H7 (cell line): ENCODE measurements around the gene NAA11. TPM values are rescaled to one million over a fixed set of nuclear protein-coding genes. Genes with fewer than 3 reads are reported as not detected.
"Not testable (repeated sequence)": the region's sequence is repeated elsewhere in the genome, so short reads cannot be mapped to it uniquely, and the experiment has no call there.

Experiments used
- DNase-seq: peaks from one replicate; pipeline ENCODE4 v3.0.0; 2012
- H3K27me3 ChIP-seq: 2 replicates; pipeline ENCODE4 v1.6.0; 2011; ENCODE audit warnings: mild to moderate bottlenecking, low read length; ENCODE audit not compliant: control insufficient read depth, insufficient read depth
- H3K36me3 ChIP-seq: replicated peaks from 2 replicates; pipeline ENCODE4 v1.5.1; 2011; ENCODE audit warnings: low read length; ENCODE audit not compliant: control insufficient read depth, insufficient read depth
- H3K4me3 ChIP-seq: 2 replicates; pipeline ENCODE4 v1.5.1; 2011; ENCODE audit warnings: low read depth, mild to moderate bottlenecking, control low read depth, low read length, moderate library complexity; ENCODE audit not compliant: insufficient read depth
- total RNA-seq: library from RNA; depleted of rRNA; stranded (reverse); fragments of >200 nt; shearing (Covaris generic); gene quantifications from 2 replicates; pipeline ENCODE4 v1.2.3, GENCODE V29; 2014

NAA11 gene
- total RNA-seq, 1 experiment from 2014 or later = not detected

DNA sequence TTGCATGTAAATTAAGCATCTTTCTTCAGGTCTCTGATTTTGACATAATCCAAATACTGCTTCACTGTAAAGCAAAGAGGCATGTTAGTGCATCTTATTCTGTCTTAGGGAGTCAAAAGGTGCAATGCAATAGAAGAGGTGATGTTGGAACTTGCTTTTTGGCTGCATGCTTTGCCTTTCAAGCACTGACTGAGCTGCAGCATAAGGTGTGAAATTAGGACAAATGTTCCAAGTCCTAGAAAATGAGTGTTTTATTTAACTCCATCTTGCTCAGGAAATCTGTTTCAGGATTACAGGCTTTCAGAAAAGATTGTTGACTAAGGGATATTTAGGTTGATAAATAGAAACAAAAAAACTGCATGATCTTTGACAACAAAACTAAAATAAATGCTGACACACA is 30.8 kb downstream of the NAA11 start:
- no peak for DNase-seq
- no peaks in the 10 kb centered on the region for H3K36me3 ChIP-seq
- H3K27me3 ChIP-seq = no peaks in the 10 kb centered on the region
- no peak overlapping the region for H3K4me3 ChIP-seq

DNA sequence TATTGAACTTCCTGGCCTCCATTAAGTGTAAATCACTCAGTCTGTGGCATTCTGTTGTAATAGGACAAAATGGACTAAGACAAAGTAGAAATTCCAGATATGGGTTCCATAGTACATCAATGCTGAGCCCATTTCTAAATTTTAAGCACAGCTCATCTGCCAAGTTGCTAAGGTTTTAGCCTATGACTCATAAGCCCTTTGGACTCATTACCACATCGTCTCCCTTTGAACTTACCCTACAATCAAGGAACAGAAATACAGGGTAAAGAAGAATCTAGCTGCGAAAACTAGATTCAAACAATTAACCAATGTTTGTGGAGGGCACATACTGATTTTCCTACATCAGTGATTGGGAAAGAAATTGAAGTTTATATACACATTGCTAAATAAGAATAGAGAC is 31.8 kb downstream of the NAA11 start:
- DNase-seq = no peak
- Histone ChIP-seq H3K27me3 (no peaks in the 10 kb centered on the region), H3K4me3 (no peak overlapping the region), H3K36me3 (no peaks in the 10 kb centered on the region)

- Histone ChIP-seq H3K4me3 (no peak overlapping the region), H3K36me3 (no peaks in the 10 kb centered on the region), H3K27me3 (no peaks in the 10 kb centered on the region)
- DNase-seq = no peak
These were observed 33.9 kb downstream of the NAA11 start for GRCh38 chr4:79292008-79292407.

DNA sequence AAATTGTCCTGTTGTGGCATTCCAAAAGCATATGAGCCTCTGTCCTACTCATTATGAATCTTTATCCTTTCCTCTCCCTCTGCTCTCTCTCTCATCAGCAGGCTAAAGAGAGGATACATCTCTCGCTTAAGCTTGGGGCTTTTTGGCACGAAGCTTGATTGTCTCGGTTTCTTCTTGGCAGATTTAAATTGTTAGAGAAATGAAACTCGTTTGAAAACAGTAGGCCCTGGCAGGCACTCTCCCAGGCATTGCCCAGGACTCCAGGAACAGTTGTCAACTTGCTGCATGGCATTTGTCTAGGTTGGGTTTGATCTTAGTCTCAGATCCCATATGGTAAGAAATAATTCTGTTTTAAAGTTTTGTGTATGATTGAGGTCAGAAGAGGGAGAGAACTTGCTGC is 35.5 kb downstream of the NAA11 start:
- no peak overlapping the region for H3K4me3 ChIP-seq
- no peaks in the 10 kb centered on the region for H3K36me3 ChIP-seq
- no peaks in the 10 kb centered on the region for H3K27me3 ChIP-seq
- DNase-seq = no peak

GRCh38 chr4:79288185-79288584 is 37.7 kb downstream of the NAA11 start:
- H3K36me3 ChIP-seq = no peaks in the 10 kb centered on the region
- no peak for DNase-seq
- no peak overlapping the region for H3K4me3 ChIP-seq
- H3K27me3 ChIP-seq = no peaks in the 10 kb centered on the region

- Histone ChIP-seq H3K4me3 (no peak overlapping the region), H3K27me3 (no peaks in the 10 kb centered on the region), H3K36me3 (no peaks in the 10 kb centered on the region)
- no peak for DNase-seq
These were observed 38.1 kb downstream of the NAA11 start for GRCh38 chr4:79287718-79288117.

DNA sequence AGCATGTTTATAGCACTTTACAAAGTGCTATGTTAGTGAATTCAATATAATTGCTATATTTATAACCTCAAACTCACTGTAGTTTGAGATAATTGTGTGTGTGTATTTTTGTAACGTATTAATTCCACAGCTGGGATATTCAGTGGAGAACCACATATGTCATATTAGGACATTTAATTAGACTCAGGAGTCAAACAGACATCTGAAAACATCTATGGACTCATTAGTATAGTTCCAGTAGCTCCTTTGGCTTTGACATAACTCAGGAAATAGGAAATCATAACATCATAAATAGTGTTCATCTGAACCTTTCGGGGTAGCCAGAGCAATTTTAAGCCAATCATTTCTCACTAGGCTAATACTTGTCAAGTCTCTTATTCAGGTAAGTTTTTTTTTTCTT is 38.8 kb downstream of the NAA11 start:
- Histone ChIP-seq H3K27me3 (no peaks in the 10 kb centered on the region), H3K4me3 (no peak overlapping the region), H3K36me3 (no peaks in the 10 kb centered on the region)
- no peak for DNase-seq

DNA sequence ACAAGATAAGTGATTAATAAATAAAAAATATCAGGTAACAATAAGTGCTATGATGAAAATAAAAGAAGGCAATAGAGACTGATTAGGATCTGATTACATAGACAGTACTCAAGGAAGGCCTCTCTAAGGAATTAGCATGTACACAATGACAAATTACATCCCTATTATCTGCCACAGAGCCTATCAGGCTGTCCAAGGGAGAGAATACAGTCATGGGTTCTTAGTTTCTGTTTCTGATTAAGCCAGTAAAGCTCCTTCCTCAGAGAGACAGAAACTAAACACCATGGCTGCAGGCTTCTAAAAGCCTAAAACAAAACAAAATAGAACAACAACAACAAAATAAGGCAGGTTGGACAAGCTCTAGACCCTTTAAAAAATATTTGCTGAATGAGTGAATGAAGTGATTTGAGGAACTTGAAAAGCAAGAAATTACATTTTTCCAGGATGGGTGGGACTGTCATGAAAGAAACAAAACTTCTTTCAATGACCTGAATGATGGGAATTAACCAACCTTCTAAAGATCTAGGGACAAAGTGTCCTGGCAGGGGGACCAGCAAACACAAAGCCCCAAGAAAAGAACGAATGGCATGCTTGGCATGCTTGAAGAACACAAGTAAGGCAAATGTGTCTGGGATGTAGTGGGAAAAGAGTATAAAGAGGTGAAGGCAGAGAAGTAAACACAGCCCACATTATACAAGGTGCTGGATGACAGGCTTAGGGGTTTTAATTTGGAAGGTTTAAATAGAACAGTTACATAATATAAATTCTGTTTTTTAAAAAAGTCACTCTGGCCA is 44.1 kb downstream of the NAA11 start:
- no peak overlapping the region for H3K4me3 ChIP-seq
- no peak for DNase-seq
- no peaks in the 10 kb centered on the region for H3K27me3 ChIP-seq
- H3K36me3 ChIP-seq = no peaks in the 10 kb centered on the region

GRCh38 chr4:79277467-79277866 is 48.4 kb downstream of the NAA11 start:
- H3K27me3 ChIP-seq, DNase-seq, H3K36me3 ChIP-seq, H3K4me3 ChIP-seq: not testable (repeated sequence)

- H3K27me3 ChIP-seq = no peaks in the 10 kb centered on the region
- no peaks in the 10 kb centered on the region for H3K36me3 ChIP-seq
- no peak overlapping the region for H3K4me3 ChIP-seq
- DNase-seq = no peak
These were observed 51.9 kb downstream of the NAA11 start for GRCh38 chr4:79273915-79274314.

- DNase-seq = no peak
These were observed 53.1 kb downstream of the NAA11 start for GRCh38 chr4:79272761-79273160.

DNA sequence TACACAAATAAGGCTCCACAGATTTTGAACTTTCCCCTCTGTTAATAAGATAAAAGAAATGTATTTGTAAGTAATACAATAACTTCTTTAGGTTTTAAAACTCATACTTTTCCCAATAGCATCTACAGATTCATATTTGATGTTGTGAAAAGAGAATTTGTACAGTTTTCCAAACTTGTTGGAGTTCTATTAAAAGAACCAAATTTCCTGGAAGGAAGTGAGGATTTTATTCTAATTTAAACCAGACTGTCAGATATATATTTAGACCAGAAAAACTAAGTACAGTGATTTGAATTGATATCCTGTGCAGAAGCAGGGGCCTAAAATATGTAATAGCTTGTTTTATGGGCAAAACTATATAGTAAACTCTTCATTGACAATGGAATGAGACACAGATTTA is 53.7 kb downstream of the NAA11 start:
- no peaks in the 10 kb centered on the region for H3K36me3 ChIP-seq
- no peaks in the 10 kb centered on the region for H3K27me3 ChIP-seq
- no peak for DNase-seq
- no peak overlapping the region for H3K4me3 ChIP-seq

More at GRCh38 chr4:79272761-79273160, 53.1 kb downstream of the NAA11 start:
- Histone ChIP-seq H3K4me3 (no peak overlapping the region), H3K27me3 (no peaks in the 10 kb centered on the region), H3K36me3 (no peaks in the 10 kb centered on the region)

DNA sequence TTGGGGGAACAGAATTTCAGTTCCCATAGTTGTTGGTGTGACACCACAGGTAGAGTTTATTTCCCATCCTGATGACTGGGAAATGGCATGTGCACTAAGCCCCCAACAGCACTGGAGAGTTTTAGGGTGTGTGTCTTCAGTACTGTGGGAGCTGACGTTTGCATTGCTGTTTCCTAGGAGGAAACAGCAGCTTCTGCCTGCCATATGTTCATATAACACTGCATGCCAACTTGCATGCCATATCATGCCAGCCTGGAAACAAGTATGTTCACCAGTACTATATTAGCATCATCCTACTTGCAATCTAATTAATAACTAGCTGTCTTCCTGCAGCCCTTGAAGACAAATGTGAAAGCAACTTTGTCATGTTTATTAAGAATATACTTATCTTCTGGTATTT is 58.2 kb downstream of the NAA11 start:
- no peak for DNase-seq
- H3K27me3 ChIP-seq = no peaks in the 10 kb centered on the region

More for the DNA sequence above, 58.2 kb downstream of the NAA11 start:
- H3K36me3 ChIP-seq = no peaks in the 10 kb centered on the region
- H3K4me3 ChIP-seq = no peak overlapping the region
